Measurements from ENCODE around the gene PLEKHM3. TPM values are rescaled to one million over a fixed set of nuclear protein-coding genes. Genes with fewer than 3 reads are reported as not detected.

PLEKHM3 gene
- polyA plus RNA-seq, 1 experiment = 7.0 TPM

GRCh38 chr2:207869784-207870778 lies 155.2 kb downstream of the PLEKHM3 start:
- CTCF ChIA-PET = interaction anchor here (0.6 to 2.9 kb wide), 5 partner anchors 9 to 203 kb away, joined by 3 to 12 read pairs (median 3); no protein-coding TSS in a partner anchor
- POLR2A ChIA-PET = interaction anchor here (0.8 to 0.9 kb wide), 2 partner anchors 69 to 161 kb away, joined by 3 to 5 read pairs; no protein-coding TSS in a partner anchor
- DNase-seq (ENCODE audit: low read depth, low spot score) = peak; percentile 39

GRCh38 chr2:207868855-207869596 lies 156.3 kb downstream of the PLEKHM3 start:
- ChIA-PET POLR2A (interaction anchor here (0.9 kb wide), 1 partner anchor 70 kb away, joined by 3 read pairs; no protein-coding TSS in a partner anchor), CTCF (interaction anchor here (1.4 to 2.9 kb wide), 2 partner anchors 48 to 171 kb away, joined by 3 to 12 read pairs; no protein-coding TSS in a partner anchor)
- H3K4me3 ChIP-seq (ENCODE audit: low read depth, low read length) = no peak overlapping the region
- no peaks in the 10 kb centered on the region for H3K27me3 ChIP-seq (ENCODE audit: control insufficient read depth, insufficient read depth, low read length)
- no peak overlapping the region for H3K27ac ChIP-seq (ENCODE audit: low read depth, low read length)
- no peaks in the 10 kb centered on the region for H3K9me3 ChIP-seq (ENCODE audit: control insufficient read depth, insufficient read depth, low read length)
- TF ChIP-seq CTCF (IDR thresholded peaks at IDR 0.05; ENCODE audit: low read depth, low read length) = no peak
- no peak for DNase-seq (ENCODE audit: low read depth, low spot score)

More at GRCh38 chr2:207869784-207870778, 155.2 kb downstream of the PLEKHM3 start:
- Histone ChIP-seq H3K27ac (ENCODE audit: low read depth, low read length) (peak overlapping the region; percentile 63), H3K9me3 (ENCODE audit: control insufficient read depth, insufficient read depth, low read length) (no peaks in the 10 kb centered on the region), H3K27me3 (ENCODE audit: control insufficient read depth, insufficient read depth, low read length) (no peaks in the 10 kb centered on the region), H3K4me3 (ENCODE audit: low read depth, low read length) (no peak overlapping the region)
- TF ChIP-seq CTCF (IDR thresholded peaks at IDR 0.05; ENCODE audit: low read depth, low read length) = no peak

GRCh38 chr2:207867905-207868304 lies 157.4 kb downstream of the PLEKHM3 start:
- no peak for DNase-seq (ENCODE audit: low read depth, low spot score)
- TF ChIP-seq CTCF (IDR thresholded peaks at IDR 0.05; ENCODE audit: low read depth, low read length) = no peak
- no peaks in the 10 kb centered on the region for H3K9me3 ChIP-seq (ENCODE audit: control insufficient read depth, insufficient read depth, low read length)
- no peak overlapping the region for H3K4me3 ChIP-seq (ENCODE audit: low read depth, low read length)
- ChIA-PET POLR2A (interaction anchor here (0.6 kb wide), 1 partner anchor 10 kb away, joined by 3 read pairs; no protein-coding TSS in a partner anchor), CTCF (interaction anchor here (0.6 kb wide), 1 partner anchor 173 kb away, joined by 3 read pairs; no protein-coding TSS in a partner anchor)
- H3K27me3 ChIP-seq (ENCODE audit: control insufficient read depth, insufficient read depth, low read length) = no peaks in the 10 kb centered on the region
- H3K27ac ChIP-seq (ENCODE audit: low read depth, low read length) = no peak overlapping the region

GRCh38 chr2:207867056-207867455 lies 158.3 kb downstream of the PLEKHM3 start:
- Histone ChIP-seq H3K4me3 (ENCODE audit: low read depth, low read length) (no peak overlapping the region), H3K9me3 (ENCODE audit: control insufficient read depth, insufficient read depth, low read length) (no peaks in the 10 kb centered on the region), H3K27me3 (ENCODE audit: control insufficient read depth, insufficient read depth, low read length) (no peaks in the 10 kb centered on the region), H3K27ac (ENCODE audit: low read depth, low read length) (no peak overlapping the region)
- ChIA-PET POLR2A (no interaction called here), CTCF (no interaction called here)
- no peak for TF ChIP-seq CTCF (IDR thresholded peaks at IDR 0.05; ENCODE audit: low read depth, low read length)
- DNase-seq (ENCODE audit: low read depth, low spot score) = no peak

Data from AG04450 (cell line).